ENCODE data around the gene ELK1. TPM values are rescaled to one million over a fixed set of nuclear protein-coding genes. Genes with fewer than 3 reads are reported as not detected.

The ELK1 gene
- total RNA-seq, 6 experiments from 2014 or later: 42.8 to 49.1 (median 45.7) TPM

GRCh38 chrX:47625365-47625764, 25.0 kb downstream of the ELK1 start:
- Mint-ChIP-seq H3K36me3 (ENCODE audit: low read depth) (no peaks in the 10 kb centered on the region; the same call in 1 of the 2 replicates), H3K27ac (no peak overlapping the region), H3K4me3 (no peak overlapping the region), H3K27me3 (ENCODE audit: insufficient read depth) (no peaks in the 10 kb centered on the region), H3K4me1 (ENCODE audit: low read depth) (no peaks in the 10 kb centered on the region; the same call in 1 of the 2 replicates), H3K9me3 (no peaks in the 10 kb centered on the region)
- TF ChIP-seq, protein P1, sequence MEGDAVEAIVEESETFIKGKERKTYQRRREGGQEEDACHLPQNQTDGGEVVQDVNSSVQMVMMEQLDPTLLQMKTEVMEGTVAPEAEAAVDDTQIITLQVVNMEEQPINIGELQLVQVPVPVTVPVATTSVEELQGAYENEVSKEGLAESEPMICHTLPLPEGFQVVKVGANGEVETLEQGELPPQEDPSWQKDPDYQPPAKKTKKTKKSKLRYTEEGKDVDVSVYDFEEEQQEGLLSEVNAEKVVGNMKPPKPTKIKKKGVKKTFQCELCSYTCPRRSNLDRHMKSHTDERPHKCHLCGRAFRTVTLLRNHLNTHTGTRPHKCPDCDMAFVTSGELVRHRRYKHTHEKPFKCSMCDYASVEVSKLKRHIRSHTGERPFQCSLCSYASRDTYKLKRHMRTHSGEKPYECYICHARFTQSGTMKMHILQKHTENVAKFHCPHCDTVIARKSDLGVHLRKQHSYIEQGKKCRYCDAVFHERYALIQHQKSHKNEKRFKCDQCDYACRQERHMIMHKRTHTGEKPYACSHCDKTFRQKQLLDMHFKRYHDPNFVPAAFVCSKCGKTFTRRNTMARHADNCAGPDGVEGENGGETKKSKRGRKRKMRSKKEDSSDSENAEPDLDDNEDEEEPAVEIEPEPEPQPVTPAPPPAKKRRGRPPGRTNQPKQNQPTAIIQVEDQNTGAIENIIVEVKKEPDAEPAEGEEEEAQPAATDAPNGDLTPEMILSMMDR (IDR thresholded peaks at IDR 0.05): no peak
- no peak for DNase-seq

GRCh38 chrX:47623540-47624027, 26.8 kb downstream of the ELK1 start:
- Mint-ChIP-seq H3K4me1 (ENCODE audit: low read depth) (no peaks in the 10 kb centered on the region; the same call in 1 of the 2 replicates), H3K27ac (no peak overlapping the region), H3K27me3 (ENCODE audit: insufficient read depth) (peaks cover 2% of the 10 kb centered on the region; the same call in 1 of the 2 replicates), H3K4me3 (peak overlapping the region; percentile 67; the same call in 1 of the 2 replicates), H3K9me3 (no peaks in the 10 kb centered on the region), H3K36me3 (ENCODE audit: low read depth) (no peaks in the 10 kb centered on the region; the same call in 1 of the 2 replicates)
- peak; percentile 63 for DNase-seq
- TF ChIP-seq, protein P1 (IDR thresholded peaks at IDR 0.05): no peak

- no peak overlapping the region for H3K4me3 Mint-ChIP-seq
- peaks cover 10% of the 10 kb centered on the region for H3K27me3 Mint-ChIP-seq (ENCODE audit: insufficient read depth)
- H3K4me1 Mint-ChIP-seq (ENCODE audit: low read depth): no peaks in the 10 kb centered on the region; the same call in 1 of the 2 replicates
- TF ChIP-seq, protein P1 (IDR thresholded peaks at IDR 0.05): no peak
- H3K27ac Mint-ChIP-seq: no peak overlapping the region
- H3K9me3 Mint-ChIP-seq: no peaks in the 10 kb centered on the region
- DNase-seq: no peak
- H3K36me3 Mint-ChIP-seq (ENCODE audit: low read depth): no peaks in the 10 kb centered on the region; the same call in 1 of the 2 replicates
These were observed 28.5 kb downstream of the ELK1 start for GRCh38 chrX:47621851-47622250.

DNA sequence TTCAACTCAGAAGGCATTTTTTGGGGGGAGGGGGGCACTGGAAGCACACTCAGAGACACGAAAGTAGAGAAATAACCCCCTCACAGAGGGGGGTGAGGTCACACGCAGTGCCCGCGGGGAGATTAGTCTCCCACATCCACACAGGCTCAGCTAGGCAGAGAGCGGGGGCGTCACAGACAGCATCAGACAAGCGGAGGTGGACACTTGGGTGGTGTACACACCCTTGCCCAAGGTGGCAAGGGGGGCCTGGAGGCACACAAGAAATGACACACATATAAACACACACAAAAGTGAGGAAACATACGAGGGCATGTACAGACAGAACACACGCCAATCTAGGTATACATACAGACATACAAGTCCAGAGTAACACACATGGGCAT, 30.1 kb downstream of the ELK1 start:
- TF ChIP-seq, protein P1 (IDR thresholded peaks at IDR 0.05): no peak
- Mint-ChIP-seq H3K27me3 (ENCODE audit: insufficient read depth) (peaks cover 12% of the 10 kb centered on the region), H3K9me3 (no peaks in the 10 kb centered on the region), H3K27ac (no peak overlapping the region), H3K36me3 (ENCODE audit: low read depth) (no peaks in the 10 kb centered on the region; the same call in 1 of the 2 replicates), H3K4me3 (no peak overlapping the region), H3K4me1 (ENCODE audit: low read depth) (no peaks in the 10 kb centered on the region; the same call in 1 of the 2 replicates)
- no peak for DNase-seq

DNA sequence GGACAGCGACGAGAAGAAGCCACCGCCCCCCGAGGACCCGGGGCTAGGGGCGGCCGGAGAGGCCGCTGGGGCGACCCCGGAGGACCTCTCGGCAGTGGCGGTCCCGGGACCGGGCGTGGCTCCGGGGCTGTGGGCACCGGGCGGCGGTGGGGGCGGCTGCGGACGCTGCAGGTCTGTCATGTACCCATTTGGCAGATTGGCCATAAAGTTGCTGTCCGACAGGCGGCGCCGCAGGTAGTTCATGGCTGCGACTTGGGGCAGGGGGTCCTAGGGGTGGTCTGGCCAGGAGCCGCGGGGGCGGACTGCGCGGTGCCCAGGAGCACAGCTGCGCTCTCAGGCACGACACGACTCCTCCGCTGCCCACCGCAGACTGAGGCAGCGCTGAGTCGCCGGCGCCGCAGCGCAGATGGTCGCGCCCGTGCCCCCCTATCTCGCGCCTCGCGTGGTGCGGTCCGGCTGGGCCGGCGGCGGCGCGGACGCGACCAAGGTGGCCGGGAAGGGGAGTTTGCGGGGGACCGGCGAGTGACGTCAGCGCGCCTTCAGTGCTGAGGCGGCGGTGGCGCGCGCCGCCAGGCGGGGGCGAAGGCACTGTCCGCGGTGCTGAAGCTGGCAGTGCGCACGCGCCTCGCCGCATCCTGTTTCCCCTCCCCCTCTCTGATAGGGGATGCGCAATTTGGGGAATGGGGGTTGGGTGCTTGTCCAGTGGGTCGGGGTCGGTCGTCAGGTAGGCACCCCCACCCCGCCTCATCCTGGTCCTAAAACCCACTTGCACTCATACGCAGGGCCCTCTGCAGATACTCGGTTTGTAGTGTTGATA, 30.7 kb downstream of the ELK1 start, which contains the start of gene SYN1:
SYN1 (minus strand) TSS at position 372 of the 817 bp plus-strand sequence; CDS start at position 243, 129 bp downstream.
- Mint-ChIP-seq H3K27me3 (ENCODE audit: insufficient read depth) (peaks cover 14% of the 10 kb centered on the region), H3K4me1 (ENCODE audit: low read depth) (no peaks in the 10 kb centered on the region; the same call in 1 of the 2 replicates), H3K4me3 (no peak within 1 kb of the TSS), H3K36me3 (ENCODE audit: low read depth) (no peaks in the 10 kb centered on the region), H3K9me3 (no peaks in the 10 kb centered on the region), H3K27ac (no peak within 1 kb of the TSS)
- DNase-seq: peak; percentile 47
- TF ChIP-seq, protein P1 (IDR thresholded peaks at IDR 0.05): peak; percentile 11; the same call in 1 of the 2 replicates
